Chondrocyte (in vitro differentiated cells): ENCODE results near the gene PASK. TPM values are rescaled to one million over a fixed set of nuclear protein-coding genes. Genes with fewer than 3 reads are reported as not detected.
A peak's percentile ranks its signal among the peaks of the same experiment; 100 is the strongest.

Experiments used
- DNase-seq: peaks from one replicate; pipeline ENCODE4 v3.0.0; 2021; ENCODE audit warnings: mixed read lengths, low spot score
- H3K27ac Mint-ChIP-seq: one replicate; pipeline ENCODE4 v1.8.0; 2021; ENCODE audit warnings: mild to moderate bottlenecking, moderate library complexity, mixed read lengths; ENCODE audit not compliant: unreplicated experiment
- H3K27me3 Mint-ChIP-seq: 2 replicates; pipeline ENCODE4 v1.8.0; 2021; ENCODE audit warnings: low read depth, mixed read lengths
- H3K36me3 Mint-ChIP-seq: 2 replicates; pipeline ENCODE4 v1.8.0; 2021; ENCODE audit warnings: low read depth, mixed read lengths
- H3K4me1 Mint-ChIP-seq: 2 replicates; pipeline ENCODE4 v1.8.0; 2021; ENCODE audit warnings: low read depth, mild to moderate bottlenecking, mixed read lengths
- H3K4me3 Mint-ChIP-seq: one replicate; pipeline ENCODE4 v1.8.0; 2021; ENCODE audit warnings: mild to moderate bottlenecking, moderate library complexity, mixed read lengths; ENCODE audit not compliant: unreplicated experiment
- H3K9me3 Mint-ChIP-seq: 2 replicates; pipeline ENCODE4 v1.8.0; 2021; ENCODE audit warnings: low read depth, mixed read lengths
- CTCF ChIP-seq: fragments of 200-600 bp; sonication (generic); IDR thresholded peaks from 2 replicates; pipeline ENCODE4 v1.5.0; 2021; ENCODE audit warnings: antibody characterized with exemption, mild to moderate bottlenecking, moderate library complexity
- total RNA-seq: library from RNA; stranded (reverse); gene quantifications from 3 replicates; pipeline ENCODE4 v1.2.1, GENCODE V29; 2021

PASK gene
- total RNA-seq, 1 donor from 2014 or later: 4.5 TPM

- H3K36me3 Mint-ChIP-seq: peaks cover 3% of the 10 kb centered on the region
- H3K4me1 Mint-ChIP-seq: peaks cover 2% of the 10 kb centered on the region
- no peak overlapping the region for H3K27ac Mint-ChIP-seq
- H3K9me3 Mint-ChIP-seq: no peaks in the 10 kb centered on the region
- no peaks in the 10 kb centered on the region for H3K27me3 Mint-ChIP-seq
- H3K4me3 Mint-ChIP-seq: no peak overlapping the region
- no peak for TF ChIP-seq CTCF
- DNase-seq: peak; percentile 53
Measured at GRCh38 chr2:241140445-241140840, 8.8 kb downstream of the PASK start.

DNA sequence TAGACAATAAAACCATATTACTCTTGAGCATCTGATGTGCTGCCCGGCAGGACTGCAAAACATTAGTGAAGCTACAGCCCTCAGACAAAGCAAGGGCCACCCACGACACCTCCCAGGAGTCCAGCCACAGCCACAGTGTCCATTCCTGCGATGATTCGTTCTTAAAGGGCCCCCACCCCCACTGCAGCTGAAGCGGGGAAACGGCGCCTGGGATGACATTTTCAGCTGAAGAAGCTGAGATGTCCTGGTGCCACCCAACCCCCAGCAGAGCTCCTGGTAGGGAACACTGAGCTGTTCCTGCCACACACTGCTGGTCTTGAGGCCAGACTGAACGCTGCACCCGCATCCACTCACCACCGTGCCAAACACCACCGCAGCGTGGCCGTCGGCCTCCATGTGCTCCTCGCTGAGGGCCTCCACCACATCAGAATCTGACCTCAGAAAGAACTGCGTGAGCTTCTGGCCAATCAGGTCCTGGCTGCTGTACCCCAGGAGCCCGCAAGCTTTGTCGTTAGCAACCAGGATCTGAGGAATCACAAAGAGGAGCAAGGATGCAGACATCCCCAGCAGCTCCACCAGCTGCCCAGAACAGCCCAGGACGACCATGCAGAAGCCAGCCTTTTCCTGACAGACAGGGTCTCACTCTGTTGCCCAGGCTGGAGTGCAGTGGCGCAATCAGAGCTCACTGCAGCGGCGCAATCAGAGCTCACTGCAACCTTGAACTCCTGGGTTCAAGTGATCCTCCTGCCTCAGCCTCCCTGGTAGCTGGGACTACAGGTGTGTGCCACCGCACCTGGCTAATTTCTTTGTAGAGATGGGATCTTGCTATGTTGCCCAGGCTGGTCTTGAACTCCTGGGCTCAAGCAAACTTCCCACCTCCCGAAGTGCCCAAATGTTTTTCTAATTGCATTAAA is 9.5 kb downstream of the PASK start:
- H3K4me3 Mint-ChIP-seq: no peak overlapping the region
- peaks cover 3% of the 10 kb centered on the region for H3K36me3 Mint-ChIP-seq
- no peak for TF ChIP-seq CTCF
- peak; percentile 38 for DNase-seq
- peaks cover 2% of the 10 kb centered on the region for H3K4me1 Mint-ChIP-seq
- H3K27me3 Mint-ChIP-seq: no peaks in the 10 kb centered on the region
- H3K27ac Mint-ChIP-seq: no peak overlapping the region
- no peaks in the 10 kb centered on the region for H3K9me3 Mint-ChIP-seq

GRCh38 chr2:241138471-241138870 is 10.8 kb downstream of the PASK start:
- no peaks in the 10 kb centered on the region for H3K9me3 Mint-ChIP-seq
- peaks cover 2% of the 10 kb centered on the region for H3K4me1 Mint-ChIP-seq
- TF ChIP-seq CTCF: no peak
- H3K27ac Mint-ChIP-seq: no peak overlapping the region
- H3K27me3 Mint-ChIP-seq: no peaks in the 10 kb centered on the region
- DNase-seq: peak; percentile 56
- no peak overlapping the region for H3K4me3 Mint-ChIP-seq
- peaks cover 3% of the 10 kb centered on the region for H3K36me3 Mint-ChIP-seq

DNA sequence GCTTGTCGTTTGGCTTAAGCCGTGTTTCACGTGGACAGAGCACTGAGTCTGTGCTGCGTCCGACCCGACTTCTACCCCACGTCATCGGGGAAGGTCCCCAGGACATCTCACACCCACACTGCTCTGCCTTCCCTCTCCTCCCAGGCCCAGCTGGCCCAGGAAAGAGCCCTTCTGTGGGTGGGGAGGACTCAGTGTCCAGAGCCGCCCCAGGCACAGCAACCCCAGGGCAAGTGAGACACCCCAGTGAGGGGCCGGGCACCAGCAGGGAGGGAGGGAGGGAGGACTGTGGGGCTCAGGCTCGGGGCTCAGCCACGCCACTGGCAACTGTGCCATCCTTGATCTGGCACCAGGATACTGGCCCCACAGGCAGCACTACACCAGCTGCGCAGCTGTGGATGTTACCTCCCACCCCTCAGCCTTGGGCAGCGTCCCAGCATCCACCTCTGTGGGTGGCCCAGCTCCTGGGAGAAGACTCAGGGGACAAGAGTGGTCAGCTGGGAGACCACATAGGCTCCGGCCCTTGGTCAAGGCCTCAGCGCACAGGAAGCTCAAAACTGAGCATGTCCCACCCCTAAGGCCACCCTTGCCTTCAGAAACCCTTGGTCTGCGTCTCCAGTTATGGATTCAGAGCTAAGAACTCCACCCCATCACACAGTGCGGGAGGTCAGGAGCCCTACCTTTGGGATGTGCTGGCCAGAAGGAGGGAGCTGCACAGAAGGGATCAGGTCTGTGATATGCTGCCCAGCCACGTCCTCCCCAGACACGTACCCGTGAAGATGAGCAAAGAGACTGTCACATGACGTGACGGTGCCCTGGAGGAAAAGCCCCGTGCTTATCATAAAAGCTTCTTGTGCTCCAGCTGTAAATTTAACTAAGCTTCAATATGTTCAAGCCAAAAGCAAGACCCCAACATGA is 11.7 kb downstream of the PASK start:
- TF ChIP-seq CTCF: no peak
- Mint-ChIP-seq H3K36me3 (peaks cover 3% of the 10 kb centered on the region), H3K4me1 (peaks cover 2% of the 10 kb centered on the region), H3K27ac (no peak overlapping the region), H3K9me3 (no peaks in the 10 kb centered on the region), H3K4me3 (no peak overlapping the region), H3K27me3 (no peaks in the 10 kb centered on the region)
- peak; percentile 69 for DNase-seq

GRCh38 chr2:241136661-241137260 is 12.5 kb downstream of the PASK start:
- DNase-seq: peak; percentile 68
- H3K27me3 Mint-ChIP-seq: no peaks in the 10 kb centered on the region
- no peak overlapping the region for H3K27ac Mint-ChIP-seq
- H3K36me3 Mint-ChIP-seq: peaks cover 5% of the 10 kb centered on the region
- TF ChIP-seq CTCF: no peak
- no peak overlapping the region for H3K4me3 Mint-ChIP-seq
- no peaks in the 10 kb centered on the region for H3K9me3 Mint-ChIP-seq
- H3K4me1 Mint-ChIP-seq: peaks cover 2% of the 10 kb centered on the region
